Stimulated activated CD4-positive, alpha-beta T cell treated with anti-CD3 and anti-CD28 coated beads, Interleukin-4, amount 100 ng/mL, for 48 hours (primary cell): Measurements from ENCODE around the gene MLF2.
"Not testable (repeated sequence)": the region's sequence is repeated elsewhere in the genome, so short reads cannot be mapped to it uniquely, and the experiment has no call there.

Experiments used
- DNase-seq, 2 donors: peaks; one replicate each; pipeline ENCODE4 v3.0.0-alpha.2; 2020; ENCODE audit warnings: low read depth in 2 of 2

MLF2 gene

DNA sequence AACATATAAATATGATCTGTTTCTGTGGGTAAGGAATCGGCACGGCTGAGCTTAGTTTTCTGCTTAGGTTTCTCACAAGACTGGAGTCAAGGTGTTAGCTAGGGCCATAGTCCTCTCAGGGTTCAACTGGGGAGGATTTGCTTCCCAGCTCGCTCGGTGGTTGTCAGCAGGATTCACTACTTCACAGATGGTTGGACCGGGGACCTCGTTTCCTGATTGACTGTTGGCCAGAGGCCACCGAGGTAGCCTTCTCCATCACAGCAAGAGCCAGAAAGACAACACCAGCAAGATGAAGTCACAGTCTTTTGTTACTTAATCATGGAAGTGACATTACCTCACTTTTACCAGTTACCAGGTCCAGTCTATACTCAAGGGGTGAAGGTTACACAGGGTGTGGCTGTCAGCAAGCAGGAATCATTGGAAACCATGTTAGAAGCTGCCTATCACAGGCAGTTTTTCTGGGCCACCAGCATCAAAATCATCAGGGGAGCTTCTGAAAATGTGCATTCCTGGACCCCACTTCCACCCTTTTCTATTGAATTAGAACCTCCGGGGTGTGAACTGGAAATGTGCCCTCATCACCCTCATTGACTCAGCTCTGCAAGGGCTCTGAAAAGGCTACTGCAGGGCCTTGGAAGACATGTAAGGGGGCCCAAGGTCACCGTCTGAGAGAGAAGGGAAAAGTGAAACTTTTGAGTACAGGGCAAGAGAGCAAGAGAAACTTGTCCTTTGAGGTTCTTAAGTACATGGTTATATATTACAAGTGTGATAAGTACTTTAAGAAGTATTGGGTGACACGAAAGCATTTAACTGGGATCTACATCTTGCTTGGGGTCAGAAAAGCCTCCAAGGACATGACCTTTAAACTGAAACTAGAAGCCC lies 18.2 kb downstream of the MLF2 start:
- DNase-seq, result no peak

DNA sequence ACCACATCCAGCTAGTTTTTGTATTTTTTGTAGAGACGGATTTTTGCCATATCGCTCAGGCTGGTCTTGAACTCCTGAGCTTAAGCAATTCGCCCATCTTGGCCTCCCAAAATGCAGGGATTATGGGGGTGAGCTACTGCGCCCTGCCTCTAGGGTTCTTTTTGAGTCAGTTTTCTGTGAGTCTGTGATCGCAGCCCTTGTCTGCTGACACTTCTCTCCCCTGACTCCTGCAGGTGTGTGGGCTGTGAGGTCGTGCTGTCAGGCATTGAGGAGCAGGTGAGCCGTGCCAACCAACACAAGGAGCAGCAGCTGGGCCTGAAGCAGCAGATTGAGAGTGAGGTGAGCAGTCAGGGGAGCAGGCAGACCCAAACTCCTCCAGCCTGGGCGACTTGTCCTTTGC lies 22.8 kb downstream of the MLF2 start:
- DNase-seq, result no peak

DNA sequence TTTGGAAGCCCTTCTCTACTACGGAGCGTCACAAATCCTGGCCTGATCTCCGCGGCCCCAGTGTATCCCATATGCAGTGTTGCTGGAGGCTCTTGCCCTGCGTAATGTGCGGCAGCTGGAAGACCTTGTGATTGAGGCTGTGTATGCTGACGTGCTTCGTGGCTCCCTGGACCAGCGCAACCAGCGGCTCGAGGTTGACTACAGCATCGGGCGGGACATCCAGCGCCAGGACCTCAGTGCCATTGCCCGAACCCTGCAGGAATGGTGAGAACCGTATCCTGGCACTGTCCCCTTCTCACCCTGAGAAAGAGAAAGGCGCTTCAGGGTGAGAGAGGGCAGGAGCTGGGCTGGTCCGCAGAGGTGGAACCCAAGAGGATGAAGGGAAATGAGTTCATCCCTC lies 23.8 kb downstream of the MLF2 start:
- DNase-seq, result no peak

DNA sequence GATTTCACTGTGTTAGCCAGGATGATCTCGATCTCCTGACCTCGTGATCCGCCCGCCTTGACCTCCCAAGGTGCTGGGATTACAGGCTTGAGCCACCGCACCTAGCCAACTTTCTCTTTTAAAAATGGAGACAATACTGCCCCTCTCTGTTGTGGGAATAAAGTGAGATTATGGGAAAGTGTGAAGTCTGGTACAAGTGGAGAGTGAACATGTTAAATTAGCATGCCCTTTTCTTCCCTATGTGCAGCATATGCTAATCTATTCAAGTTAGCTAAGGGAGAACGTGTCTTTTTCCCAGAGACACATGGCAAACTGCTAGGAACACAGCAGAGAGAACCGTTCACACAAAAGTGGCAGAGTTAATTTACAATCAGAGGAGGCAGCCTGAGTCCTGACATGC lies 27.6 kb downstream of the MLF2 start:
- no peak for DNase-seq

DNA sequence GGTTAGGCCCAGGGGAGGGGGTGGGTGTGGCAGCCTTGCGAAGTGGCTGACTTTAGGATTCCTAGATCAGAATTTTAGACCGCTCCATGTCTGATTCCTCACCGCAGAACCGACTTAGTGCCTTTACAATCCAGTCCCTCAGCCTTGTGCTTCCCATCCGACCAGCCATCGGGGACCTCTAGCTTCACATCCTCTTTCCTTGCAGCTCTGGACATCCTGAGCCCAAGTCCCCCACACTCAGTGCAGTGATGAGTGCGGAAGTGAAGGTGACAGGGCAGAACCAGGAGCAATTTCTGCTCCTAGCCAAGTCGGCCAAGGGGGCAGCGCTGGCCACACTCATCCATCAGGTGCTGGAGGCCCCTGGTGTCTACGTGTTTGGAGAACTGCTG lies 28.5 kb downstream of the MLF2 start:
- DNase-seq, result no peak

DNA sequence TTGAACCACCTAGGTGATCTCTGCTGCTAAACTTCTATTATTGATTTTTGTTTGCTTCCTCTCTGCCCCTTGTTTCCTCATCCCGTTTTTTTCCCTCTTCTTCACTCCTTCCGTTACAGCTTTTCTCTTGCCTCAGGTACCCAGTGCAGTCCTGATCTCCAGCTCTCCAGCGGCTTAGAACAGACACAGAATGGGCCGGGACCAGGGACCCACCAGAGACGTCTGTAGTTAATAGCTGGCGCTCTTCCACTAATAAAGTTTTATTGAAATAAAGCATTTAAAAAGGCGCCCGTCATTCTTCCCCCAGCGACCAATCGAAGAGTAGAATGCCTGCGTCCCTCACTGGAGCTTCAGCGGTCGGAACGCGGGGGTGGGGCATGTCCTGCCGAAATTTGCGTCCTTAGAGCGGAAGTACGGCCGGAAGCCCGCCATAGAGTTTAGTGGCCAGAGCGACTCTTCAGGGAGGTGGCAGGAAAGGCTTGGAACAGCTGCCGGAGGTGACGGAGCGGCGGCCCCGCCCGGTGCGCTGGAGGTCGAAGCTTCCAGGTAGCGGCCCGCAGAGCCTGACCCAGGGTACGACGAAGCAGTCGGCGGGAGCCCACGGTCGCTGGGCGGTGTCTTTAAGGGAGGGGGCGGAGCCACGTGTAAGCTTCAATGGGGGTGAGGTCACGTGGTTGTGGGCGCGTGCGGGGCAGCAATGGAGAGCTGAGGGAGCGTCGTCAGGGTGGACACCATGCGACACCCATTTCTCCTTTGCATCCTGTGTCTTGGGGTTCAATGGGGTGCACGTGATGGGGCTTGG lies 29.1 kb downstream of the MLF2 start, which contains the start of gene COPS7A:
Gene COPS7A (plus strand): TSS at position 440 of the 802 bp plus-strand sequence. CDS start 611 bp downstream, outside the sequence.
- DNase-seq, result peak; percentile 90 to 97

DNA sequence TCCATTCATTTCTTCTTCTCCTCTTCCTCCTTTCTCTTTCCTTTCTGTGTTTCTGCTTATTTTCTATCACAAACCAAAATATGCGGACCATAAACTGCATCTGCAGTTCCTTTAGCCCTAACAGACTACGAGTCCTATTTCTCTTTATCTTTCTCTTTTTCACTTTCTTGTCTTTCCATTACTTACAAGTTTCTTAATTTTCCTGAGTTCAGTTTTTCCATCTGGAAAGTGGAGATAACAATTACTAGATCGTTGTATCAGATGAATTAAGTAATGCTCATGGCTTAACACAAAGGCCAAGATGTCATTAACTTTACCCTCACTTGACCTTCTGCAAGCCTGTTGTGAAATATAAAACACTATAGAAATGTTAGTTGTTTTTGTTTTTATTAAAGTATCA lies 30.1 kb downstream of the MLF2 start:
- DNase-seq, result no peak

DNA sequence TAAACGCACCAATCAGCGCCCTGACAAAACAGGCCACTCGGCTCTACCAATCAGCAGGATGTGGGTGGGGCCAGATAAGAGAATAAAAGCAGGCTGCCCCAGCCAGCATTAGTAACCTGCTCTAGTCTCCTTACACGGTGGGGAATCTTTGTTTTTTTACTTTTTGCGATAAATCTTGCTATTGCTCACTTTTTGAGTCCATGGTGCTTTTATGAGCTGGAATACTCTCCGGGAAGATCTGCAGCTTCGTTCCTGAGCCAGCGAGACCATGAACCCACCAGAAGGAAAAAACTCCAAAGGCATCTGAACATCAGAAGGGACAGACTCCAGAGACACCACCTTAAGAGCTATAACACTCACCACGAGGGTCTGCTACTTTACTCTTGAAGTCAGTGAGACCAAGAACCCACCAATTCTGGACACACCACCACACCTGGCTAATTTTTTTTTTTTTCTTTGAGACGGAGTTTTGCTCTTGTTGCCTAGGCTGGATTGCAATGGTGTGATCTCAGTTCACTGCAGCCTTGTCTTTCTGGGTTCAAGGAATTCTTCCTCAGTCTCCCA lies 36.0 kb downstream of the MLF2 start:
- DNase-seq, result no peak

DNA sequence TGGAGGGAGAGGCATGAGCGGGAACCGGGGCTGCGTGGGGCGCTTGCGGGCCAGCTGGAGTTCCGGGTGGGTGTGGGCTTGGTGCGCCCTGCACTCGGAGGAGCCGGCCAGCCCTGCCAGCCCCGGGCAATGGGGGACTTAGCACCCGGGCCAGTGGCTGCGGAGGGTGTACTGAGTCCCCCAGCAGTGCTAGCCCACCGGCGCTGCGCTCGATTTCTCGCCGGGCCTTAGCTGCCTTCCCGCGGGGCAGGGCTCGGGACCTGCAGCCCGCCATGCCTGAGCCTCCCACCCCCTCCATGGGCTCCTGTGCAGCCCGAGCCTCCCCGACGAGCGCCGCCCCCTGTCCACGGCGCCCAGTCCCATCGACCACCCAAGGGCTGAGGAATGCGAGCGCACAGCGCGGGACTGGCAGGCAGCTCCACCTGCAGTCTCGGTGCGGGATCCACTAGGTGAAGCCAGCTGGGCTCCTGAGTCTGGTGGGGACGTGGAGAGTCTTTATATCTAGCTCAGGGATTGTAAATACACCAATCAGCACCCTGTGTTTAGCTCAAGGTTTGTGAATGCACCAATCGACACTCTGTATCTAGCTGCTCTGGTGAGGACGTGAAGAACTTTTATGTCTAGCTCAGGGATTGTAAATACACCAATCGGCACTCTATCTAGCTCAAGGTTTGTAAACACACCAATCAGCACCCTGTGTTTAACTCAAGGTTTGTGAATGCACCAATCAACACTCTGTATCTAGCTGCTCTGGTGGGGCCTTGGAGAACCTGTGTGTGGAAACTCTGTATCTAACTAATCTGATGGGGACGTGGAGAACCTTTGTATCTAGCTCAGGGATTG lies 36.7 kb downstream of the MLF2 start:
- DNase-seq, result not testable (repeated sequence)

DNA sequence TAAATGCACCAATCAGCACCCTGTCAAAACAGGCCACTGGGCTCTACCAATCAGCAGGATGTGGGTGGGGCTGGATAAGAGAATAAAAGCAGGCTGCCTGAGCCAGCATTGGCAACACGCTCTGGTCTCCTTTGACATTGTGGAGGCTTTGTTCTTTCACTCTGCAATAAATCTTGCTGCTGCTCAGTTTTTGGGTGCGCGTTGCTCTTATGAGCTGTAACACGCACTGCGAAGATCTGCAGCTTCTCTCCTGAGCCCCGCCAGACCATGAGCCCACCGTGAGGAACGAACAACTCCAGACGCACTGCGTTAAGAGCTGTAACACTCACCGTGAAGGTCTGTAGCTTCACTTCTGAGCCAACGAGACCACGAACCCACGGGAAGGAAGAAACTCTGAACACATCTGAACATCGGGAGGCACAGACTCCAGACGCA lies 44.0 kb downstream of the MLF2 start:
- no peak for DNase-seq

DNA sequence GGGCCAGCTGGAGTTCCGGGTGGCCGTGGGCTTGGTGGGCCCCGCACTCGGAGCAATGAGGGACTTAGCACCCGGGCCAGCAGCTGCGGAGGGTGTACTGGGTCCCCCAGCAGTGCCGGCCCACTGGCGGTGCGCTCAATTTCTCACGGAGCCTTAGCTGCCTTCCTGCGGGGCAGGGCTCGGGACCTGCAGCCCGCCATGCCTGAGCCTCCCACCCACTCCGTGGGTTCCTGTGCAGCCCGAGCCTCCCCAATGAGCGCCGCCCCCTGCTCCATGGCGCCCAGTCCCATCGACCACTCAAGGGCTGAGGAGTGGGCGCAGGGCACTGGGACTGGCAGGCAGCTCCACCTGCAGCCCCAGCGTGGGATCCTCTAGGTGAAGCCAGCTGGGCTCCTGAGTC lies 44.6 kb downstream of the MLF2 start:
- DNase-seq, result not testable (repeated sequence)

DNA sequence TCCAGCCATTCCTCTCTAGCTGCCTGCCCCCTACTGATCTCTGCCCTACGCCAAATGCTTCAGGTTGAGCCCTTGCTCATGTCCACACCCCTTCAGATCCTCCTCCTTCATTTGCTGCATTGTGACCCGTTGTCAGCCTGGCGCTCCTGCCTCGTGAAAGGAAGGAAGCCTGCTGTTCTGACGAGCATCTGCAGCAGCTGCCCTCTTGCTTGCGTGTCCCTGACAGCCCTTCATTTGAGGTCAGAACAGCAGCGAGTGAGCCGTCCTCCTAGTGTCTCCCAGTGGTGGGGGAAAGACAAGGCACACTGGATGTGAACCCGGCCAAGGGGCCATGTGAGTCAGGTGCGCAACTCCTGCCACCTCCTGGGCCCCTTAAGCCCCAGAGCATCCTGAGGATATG lies 49.3 kb downstream of the MLF2 start:
- no peak for DNase-seq

DNA sequence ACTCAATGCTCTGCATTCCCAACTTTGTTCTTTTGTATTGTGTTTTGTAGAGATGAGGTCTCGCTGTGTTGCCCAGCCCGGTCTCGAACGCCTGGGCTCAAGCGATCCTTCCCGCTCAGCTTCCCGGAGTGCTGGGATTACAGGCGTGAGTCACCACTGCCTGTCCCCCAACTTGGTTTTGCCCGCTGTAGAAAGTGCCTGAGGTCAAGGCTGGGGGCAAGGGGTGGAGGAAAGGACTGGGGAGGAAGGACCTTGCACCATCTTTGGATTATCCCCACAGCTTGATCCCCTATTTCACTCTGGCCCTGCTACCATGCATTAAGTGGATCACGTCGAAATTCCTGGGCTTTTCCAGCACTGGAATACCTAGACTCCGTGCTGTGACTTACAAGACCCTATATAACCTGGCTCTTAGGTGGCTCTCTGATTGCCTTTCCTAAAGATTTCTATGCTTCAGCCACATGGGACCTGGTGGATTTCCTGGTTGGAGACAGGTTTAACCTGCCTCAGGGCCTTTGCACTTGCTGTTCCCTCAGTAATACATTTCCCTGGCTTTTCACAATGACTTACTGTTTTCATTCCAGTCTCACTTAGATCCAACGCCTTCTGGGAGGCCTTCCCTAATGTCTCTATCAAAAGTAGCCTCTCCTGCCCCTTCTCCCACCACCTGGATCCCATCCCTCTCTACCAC lies 51.7 kb downstream of the MLF2 start:
- no peak for DNase-seq

DNA sequence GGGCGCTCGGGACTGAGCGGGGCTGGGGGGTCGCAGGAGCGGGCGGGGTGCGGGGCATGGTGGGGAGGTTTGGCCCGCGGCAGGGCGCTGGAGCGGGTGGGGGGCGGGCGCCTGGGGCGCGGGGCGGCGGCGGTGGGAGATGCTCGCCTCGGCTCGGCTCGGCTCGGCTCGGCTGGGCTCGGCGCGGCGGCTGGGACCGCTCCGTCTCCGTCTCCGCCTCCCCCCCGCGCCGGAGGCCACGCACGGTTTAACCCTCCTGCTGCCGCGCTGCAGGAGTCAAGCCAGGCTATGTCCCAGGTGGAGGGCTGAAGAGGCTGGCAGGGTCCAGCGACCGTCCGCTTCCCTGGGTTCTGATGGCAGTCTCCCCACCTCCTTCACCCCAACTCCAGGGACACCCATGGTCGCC lies 52.3 kb downstream of the MLF2 start, which contains the start of gene PIANP:
Gene PIANP (minus strand): TSS at position 170 of the 406 bp plus-strand sequence. CDS start 2,754 bp downstream, outside the sequence.
- peak; percentile 16 to 43 for DNase-seq

DNA sequence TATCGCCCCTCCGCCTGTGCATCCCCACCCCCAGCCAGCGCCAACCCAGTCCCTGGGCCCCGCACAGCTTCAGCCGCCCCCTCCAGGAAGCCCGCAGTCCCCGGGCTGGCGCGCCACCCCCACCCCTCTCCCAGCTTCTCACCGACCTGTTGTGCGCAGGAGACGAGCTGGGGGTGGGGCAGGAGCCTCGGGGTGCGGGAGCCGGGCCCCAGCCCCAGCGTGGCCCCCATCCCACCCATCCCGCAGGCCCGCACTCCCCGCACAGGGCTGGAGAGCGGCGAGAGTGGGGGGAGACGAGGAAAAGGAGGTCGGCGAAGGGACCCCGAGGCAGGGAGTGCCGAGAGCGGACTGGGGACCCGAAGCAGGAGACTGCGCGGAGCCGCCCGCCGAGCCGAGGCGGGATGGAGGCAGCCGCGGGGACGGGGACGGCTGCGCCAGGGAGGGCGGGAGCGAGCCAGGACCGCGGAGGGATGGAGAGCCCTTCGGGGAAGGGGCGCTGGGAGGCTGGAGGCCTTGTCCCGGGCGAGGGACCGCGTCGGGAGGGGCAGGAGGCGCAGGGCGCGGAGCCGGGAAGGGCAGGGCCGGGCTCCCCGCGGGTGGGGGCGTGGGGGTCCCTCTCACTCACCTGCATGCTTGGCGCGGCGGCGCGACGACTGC lies 52.8 kb downstream of the MLF2 start:
- DNase-seq, result no peak

DNA sequence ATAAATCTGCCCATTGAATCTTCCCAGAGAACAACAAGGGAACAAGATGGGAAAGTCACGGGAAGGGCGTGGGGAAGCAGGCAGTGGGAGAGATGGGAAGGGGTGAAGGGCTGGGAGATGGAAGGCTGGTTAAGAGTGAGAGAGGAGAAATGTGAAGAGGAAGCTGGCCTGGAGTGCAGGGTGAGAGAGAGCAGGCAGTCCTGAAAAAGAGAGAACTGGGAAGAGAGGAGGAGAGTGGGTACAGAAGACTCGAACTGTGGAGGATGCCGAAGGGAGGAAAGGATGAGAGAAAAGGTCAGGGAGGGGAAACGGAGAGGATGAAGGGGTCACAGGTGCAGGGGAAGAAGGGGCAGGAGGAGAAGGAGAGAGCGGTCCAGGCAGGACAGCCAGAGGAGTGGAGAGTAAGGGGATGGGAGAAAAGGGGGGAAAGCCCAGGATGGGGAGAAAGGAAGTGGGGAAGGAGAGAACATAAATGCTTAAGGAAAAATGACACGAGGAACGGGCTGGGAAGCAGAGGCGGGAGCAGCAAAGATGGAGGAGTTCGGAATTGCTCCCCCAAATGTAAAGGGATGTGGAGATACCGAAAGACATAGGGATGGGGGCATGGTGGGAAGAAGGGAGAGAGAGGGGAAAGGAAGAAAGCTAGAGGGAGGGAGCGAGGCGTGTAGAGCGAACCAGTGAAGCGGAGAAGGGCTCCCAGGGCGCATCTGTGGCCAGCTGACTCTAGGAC lies 53.5 kb downstream of the MLF2 start:
- DNase-seq, result no peak

DNA sequence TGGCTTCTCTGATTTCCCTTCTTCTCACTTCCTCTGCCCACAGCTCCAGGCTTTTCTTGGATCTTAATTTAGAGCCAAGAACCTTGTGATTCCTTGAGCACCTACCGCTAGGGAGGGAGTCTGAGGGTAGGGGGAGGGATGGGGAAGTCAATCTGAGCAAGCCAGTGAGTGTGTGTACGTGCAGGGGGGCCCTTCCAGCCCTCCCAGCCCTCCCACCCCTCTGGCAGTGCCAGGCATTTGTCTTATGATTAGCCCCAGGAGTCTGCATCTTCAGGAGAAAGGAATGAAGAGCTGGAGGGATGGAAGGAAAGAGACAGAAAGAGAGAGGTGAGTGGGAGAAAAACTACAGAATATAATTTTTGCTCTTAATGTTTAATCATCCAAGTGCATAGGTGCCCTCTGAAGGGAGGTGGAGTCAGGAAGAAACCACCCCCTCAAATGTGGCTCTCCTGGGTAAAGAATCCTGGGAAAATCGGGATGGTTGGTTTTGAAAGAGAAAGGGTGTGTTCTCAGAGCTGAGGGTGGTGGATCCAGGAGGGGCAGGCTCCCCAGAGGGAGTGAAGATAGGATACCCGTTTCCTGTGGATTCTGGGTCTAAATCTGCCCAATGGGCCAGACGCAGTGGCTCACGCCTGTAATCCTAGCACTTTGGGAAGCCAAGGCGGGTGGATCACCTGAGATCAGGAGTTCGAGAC lies 54.4 kb downstream of the MLF2 start:
- DNase-seq, result no peak
